Upper lobe of left lung (tissue), 6 donors: ENCODE results near the gene UBE2N. TPM values are rescaled to one million over a fixed set of nuclear protein-coding genes. Genes with fewer than 3 reads are reported as not detected.

ENCODE experiments used
- ATAC-seq, 2 donors: fragments of 200-7000 bp; cut with Tn5 transposase; one replicate each; pipeline ENCODE4 v1.9.1; 2022; ENCODE audit warnings: mild to moderate bottlenecking in 2 of 2, moderate library complexity in 2 of 2; ENCODE audit not compliant: low FRiP score in 2 of 2
- DNase-seq, 2 donors: peaks; one replicate each; pipeline ENCODE4 v3.0.0-alpha.2; 2019 to 2020
- H3K27ac ChIP-seq, 4 donors: fragments of 200-600 bp; sonication (generic); one replicate each; pipeline ENCODE4 v1.5.1; 2016 to 2019
- H3K27me3 ChIP-seq, 4 donors: fragments of 200-600 bp; sonication (generic); one replicate each; pipeline ENCODE4 v1.5.1; 2017 to 2019
- H3K36me3 ChIP-seq, 4 donors: fragments of 200-600 bp; sonication (generic); one replicate each; pipeline ENCODE4 v1.5.1; 2016 to 2019
- H3K4me1 ChIP-seq, 4 donors: fragments of 200-600 bp; sonication (generic); one replicate each; pipeline ENCODE4 v1.5.1; 2018 to 2019
- H3K4me3 ChIP-seq, 4 donors: fragments of 200-600 bp; sonication (generic); one replicate each; pipeline ENCODE4 v1.5.1; 2017 to 2019; ENCODE audit warnings: mild to moderate bottlenecking in 2 of 4, moderate library complexity in 1 of 4
- H3K9me3 ChIP-seq, 4 donors: fragments of 200-600 bp; sonication (generic); one replicate each; pipeline ENCODE4 v1.5.1; 2018 to 2019
- EP300 ChIP-seq, 4 donors: sonication (generic); formaldehyde crosslinking; IDR thresholded peaks; one replicate each; pipeline ENCODE4 v1.5.1; 2017; ENCODE audit warnings: antibody characterized with exemption in 4 of 4, control low read depth in 2 of 4
- POLR2A ChIP-seq, 4 donors: fragments of 450-650 bp; IDR thresholded peaks; one replicate each; pipeline ENCODE4 v1.5.1; 2016 to 2017; ENCODE audit warnings: antibody characterized with exemption in 4 of 4, mild to moderate bottlenecking in 2 of 4
- POLR2AphosphoS5 ChIP-seq, 2 donors: sonication (generic); formaldehyde crosslinking; IDR thresholded peaks; one replicate each; pipeline ENCODE4 v1.5.1; 2017; ENCODE audit warnings: antibody characterized with exemption in 2 of 2
- WGBS, 2 donors: methylation state at CpG; one replicate each; pipeline ENCODE4 v1.1.5; 2017 to 2018; 5-methylcytosine and 5-hydroxymethylcytosine counted together
- total RNA-seq, 6 donors: library from RNA; depleted of rRNA in 4 of 6; stranded (reverse); fragments of >200 nt in 4 of 6; gene quantifications; one replicate each; pipeline versions ENCODE4 v1.1.0 to v1.2.1, GENCODE V29; 2016 to 2021
- TF ChIP-seq, protein P1 (sequence below), 6 experiments: fragments of 450-650 bp in 4 of 6; fragments of 200-600 bp in 2 of 6; sonication (generic) in 2 of 6; IDR thresholded peaks; one replicate each; pipeline ENCODE4 v1.5.1; 2016 to 2019; ENCODE audit warnings: antibody characterized with exemption in 6 of 6
- donor health status: DM: no; HTN: no; CAD: no; lungs with moderate emphysema.
- donor health status: DM: no; HTN: yes; CAD: no; lungs with severe emphysema.

The UBE2N gene
- total RNA-seq, 6 donors from 2014 or later, result 10.0 to 78.1 (median 46.3) TPM

DNA sequence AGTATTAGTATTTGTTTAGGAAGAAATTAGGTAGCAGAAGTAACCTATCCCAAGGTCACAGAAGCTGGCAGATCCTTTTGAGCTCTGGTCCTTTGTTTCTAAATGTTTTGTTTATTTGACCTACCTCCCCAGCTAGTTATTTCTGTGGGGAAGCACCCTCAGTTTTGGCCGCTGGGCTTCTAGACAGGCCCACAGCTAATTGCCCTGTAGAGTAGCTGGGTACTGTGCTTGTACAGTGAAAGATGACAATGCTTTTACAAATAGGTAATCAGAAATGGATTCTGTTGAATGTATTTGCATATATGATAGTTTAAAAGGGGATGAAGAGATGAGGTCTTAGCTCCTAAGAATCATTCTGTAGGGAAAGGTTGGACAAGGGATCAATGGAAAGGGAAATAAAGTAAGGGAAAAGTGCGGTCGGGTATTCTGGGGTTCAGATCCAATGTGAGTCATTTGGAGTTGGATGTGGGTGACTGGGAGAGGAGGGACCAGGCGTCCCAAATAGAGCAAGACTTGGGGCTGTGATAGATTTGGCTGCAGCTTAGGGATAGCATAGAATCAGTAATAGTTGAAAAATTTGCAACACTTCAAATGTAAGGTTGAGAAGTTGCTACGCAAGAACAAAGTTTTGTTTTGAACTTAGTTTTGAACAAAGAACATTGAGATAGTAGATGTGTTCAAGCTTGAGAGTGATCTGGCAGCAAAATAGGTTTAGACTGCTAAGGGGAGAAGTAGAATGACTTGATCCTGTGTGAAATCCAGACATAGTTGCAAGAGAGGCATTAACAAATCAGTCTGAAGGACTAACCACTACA is 60.4 kb downstream of the UBE2N start:
- Histone ChIP-seq H3K27ac (peak overlapping the region in 2 of 4 donors; percentile 98), H3K36me3 (no peaks in the 10 kb centered on the region), H3K27me3 (no peaks in the 10 kb centered on the region), H3K9me3 (no peaks in the 10 kb centered on the region), H3K4me1 (peaks cover 33 to 52% (median 43%) of the 10 kb centered on the region in 4 donors), H3K4me3 (peak overlapping the region in 2 of 4 donors; percentile 87 to 95)
- TF ChIP-seq POLR2A (IDR thresholded peaks at IDR 0.05) (no peak), EP300 (IDR thresholded peaks at IDR 0.05) (no peak), POLR2AphosphoS5 (IDR thresholded peaks at IDR 0.05) (no peak)
- TF ChIP-seq, protein P1, sequence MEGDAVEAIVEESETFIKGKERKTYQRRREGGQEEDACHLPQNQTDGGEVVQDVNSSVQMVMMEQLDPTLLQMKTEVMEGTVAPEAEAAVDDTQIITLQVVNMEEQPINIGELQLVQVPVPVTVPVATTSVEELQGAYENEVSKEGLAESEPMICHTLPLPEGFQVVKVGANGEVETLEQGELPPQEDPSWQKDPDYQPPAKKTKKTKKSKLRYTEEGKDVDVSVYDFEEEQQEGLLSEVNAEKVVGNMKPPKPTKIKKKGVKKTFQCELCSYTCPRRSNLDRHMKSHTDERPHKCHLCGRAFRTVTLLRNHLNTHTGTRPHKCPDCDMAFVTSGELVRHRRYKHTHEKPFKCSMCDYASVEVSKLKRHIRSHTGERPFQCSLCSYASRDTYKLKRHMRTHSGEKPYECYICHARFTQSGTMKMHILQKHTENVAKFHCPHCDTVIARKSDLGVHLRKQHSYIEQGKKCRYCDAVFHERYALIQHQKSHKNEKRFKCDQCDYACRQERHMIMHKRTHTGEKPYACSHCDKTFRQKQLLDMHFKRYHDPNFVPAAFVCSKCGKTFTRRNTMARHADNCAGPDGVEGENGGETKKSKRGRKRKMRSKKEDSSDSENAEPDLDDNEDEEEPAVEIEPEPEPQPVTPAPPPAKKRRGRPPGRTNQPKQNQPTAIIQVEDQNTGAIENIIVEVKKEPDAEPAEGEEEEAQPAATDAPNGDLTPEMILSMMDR (IDR thresholded peaks at IDR 0.05), result no peak
- ATAC-seq, result no peak
- DNase-seq, result no peak
- WGBS, 2 donors, result 61 to 71% methylated on average over 5 of the region's 5 CpGs

DNA sequence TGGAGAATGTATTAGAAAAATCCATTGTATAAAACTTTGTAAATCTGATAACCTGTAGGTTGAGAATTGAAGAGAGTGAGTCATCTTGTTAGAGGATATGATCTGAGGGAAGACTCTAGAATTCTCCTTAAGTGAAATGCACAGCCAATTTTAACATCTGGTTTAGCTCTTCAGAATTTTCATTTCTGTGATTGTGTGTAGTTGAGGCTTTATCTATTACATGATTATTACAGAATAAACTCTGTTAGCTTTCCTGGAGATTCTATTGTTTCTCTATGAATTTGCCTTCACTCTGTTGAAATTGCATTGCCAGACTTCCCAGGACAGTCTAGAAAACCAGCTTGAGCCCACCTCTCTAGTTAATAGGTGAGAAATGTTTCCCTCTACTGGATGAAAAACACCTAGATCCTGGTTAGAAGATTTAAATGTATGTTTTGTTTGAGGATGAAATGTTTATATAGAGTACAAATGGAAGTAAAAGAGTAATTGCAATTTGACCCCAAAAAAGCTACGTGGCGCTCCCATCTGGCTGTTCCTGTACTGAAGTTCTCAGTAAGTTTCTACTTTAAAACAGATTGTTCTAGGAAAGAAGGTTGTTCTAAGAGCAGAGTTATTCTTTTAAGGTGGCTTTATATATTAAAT is 61.1 kb downstream of the UBE2N start:
- ATAC-seq (no peak), DNase-seq (no peak)
- TF ChIP-seq POLR2AphosphoS5 (IDR thresholded peaks at IDR 0.05) (no peak), POLR2A (IDR thresholded peaks at IDR 0.05) (no peak), EP300 (IDR thresholded peaks at IDR 0.05) (no peak)
- TF ChIP-seq, protein P1 (IDR thresholded peaks at IDR 0.05), result no peak
- WGBS, 2 donors, result 47% methylated on average over 2 of the region's 2 CpGs
- H3K27ac ChIP-seq, result peak overlapping the region in 3 of 4 donors; percentile 95 to 98 (median 98)
- peaks cover 33 to 59% (median 46%) of the 10 kb centered on the region in 4 donors for H3K4me1 ChIP-seq
- H3K36me3 ChIP-seq, result no peaks in the 10 kb centered on the region
- no peaks in the 10 kb centered on the region for H3K9me3 ChIP-seq
- peak overlapping the region in 3 of 4 donors; percentile 81 to 95 (median 87) for H3K4me3 ChIP-seq
- H3K27me3 ChIP-seq, result no peaks in the 10 kb centered on the region

GRCh38 chr12:93379981-93380361 is 61.8 kb downstream of the UBE2N start:
- H3K36me3 ChIP-seq, result no peaks in the 10 kb centered on the region
- TF ChIP-seq POLR2A (IDR thresholded peaks at IDR 0.05), result no peak
- TF ChIP-seq EP300 (IDR thresholded peaks at IDR 0.05), result no peak
- no peak for TF ChIP-seq POLR2AphosphoS5 (IDR thresholded peaks at IDR 0.05)
- TF ChIP-seq, protein P1 (IDR thresholded peaks at IDR 0.05), result no peak
- H3K9me3 ChIP-seq, result no peaks in the 10 kb centered on the region
- no peak for ATAC-seq
- H3K27me3 ChIP-seq, result no peaks in the 10 kb centered on the region
- peaks cover 33 to 59% (median 48%) of the 10 kb centered on the region in 4 donors for H3K4me1 ChIP-seq
- no peak for DNase-seq
- peak overlapping the region; percentile 94 to 98 (median 96) for H3K27ac ChIP-seq
- peak overlapping the region; percentile 81 to 95 (median 88) for H3K4me3 ChIP-seq

- Histone ChIP-seq H3K9me3 (no peaks in the 10 kb centered on the region), H3K27ac (peak overlapping the region; percentile 94 to 98 (median 96)), H3K27me3 (no peaks in the 10 kb centered on the region), H3K36me3 (no peaks in the 10 kb centered on the region), H3K4me1 (peaks cover 33 to 58% (median 47%) of the 10 kb centered on the region in 4 donors), H3K4me3 (peak overlapping the region; percentile 81 to 95 (median 88))
- ATAC-seq (no peak), DNase-seq (no peak)
- WGBS, 2 donors, result 3 to 4% methylated on average over 8 of the region's 8 CpGs
- TF ChIP-seq EP300 (IDR thresholded peaks at IDR 0.05) (no peak), POLR2AphosphoS5 (IDR thresholded peaks at IDR 0.05) (no peak), POLR2A (IDR thresholded peaks at IDR 0.05) (no peak)
- TF ChIP-seq, protein P1 (IDR thresholded peaks at IDR 0.05), result no peak
These were observed 62.3 kb downstream of the UBE2N start for GRCh38 chr12:93379326-93379980.
